A549 treated with CpdA at 1 μM for 4 hours (cell line): ENCODE results near the gene TYSND1. TPM values are rescaled to one million over a fixed set of nuclear protein-coding genes. Genes with fewer than 3 reads are reported as not detected.

Experiments
- total RNA-seq: library from RNA; stranded (reverse); fragments of 200-300 nt; extraction: Qiagen RNA extraction; gene quantifications from 5 replicates; pipeline ENCODE4 v1.2.3, GENCODE V29; 2022; ENCODE audit warnings: low read depth

Gene TYSND1, protein sequence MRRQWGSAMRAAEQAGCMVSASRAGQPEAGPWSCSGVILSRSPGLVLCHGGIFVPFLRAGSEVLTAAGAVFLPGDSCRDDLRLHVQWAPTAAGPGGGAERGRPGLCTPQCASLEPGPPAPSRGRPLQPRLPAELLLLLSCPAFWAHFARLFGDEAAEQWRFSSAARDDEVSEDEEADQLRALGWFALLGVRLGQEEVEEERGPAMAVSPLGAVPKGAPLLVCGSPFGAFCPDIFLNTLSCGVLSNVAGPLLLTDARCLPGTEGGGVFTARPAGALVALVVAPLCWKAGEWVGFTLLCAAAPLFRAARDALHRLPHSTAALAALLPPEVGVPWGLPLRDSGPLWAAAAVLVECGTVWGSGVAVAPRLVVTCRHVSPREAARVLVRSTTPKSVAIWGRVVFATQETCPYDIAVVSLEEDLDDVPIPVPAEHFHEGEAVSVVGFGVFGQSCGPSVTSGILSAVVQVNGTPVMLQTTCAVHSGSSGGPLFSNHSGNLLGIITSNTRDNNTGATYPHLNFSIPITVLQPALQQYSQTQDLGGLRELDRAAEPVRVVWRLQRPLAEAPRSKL
- total RNA-seq: 12.6 to 20.3 TPM (median 18.7 TPM) in 5 replicates

DNA sequence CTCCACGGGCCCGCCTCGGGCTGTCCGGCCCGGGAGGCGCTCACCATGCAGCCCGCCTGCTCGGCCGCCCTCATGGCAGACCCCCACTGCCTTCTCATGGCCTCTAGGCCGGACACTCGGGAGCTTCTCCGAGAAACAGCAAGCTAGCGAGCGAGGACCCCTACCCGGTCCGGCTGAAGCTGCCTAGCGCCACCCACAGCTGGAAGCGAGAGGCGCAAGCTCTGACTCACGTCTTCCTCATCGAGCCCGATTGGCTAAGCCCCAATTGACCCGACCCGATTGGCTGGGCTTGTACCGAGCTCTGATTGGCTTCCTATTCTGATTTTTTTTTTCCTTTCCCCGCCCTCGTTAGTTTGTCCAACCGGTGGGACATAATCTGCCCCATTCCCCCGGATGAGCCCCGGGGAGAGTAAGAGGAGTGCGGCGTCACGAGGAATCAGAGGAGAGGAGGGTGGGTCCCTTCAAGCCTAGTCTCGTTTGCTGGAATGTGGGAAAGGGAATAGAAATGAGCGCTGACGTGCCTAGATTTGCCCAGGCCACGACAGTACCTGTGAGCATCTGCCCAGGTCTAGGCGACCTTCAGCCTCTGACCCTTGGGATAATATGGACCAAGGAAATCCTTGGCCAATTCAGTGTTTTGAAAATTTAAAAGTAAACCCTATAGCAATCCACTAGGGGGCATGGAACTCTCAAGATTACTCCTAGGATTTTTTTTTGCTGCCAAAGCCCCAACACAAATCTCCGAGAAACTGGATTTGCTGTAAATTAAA lies at the start of gene TYSND1:
Gene TYSND1 (minus strand): TSS at position 212 of the 770 bp plus-strand sequence. CDS start 114 bp downstream, at position 98.

GRCh38 chr10:70132098-70133029 lies 14.1 kb downstream of the TYSND1 start, which contains the start of gene AIFM2:
AIFM2 (minus strand) TSS chr10:70132825; CDS start chr10:70124084, 8,741 bp downstream.

Other genes with a start within 250 kb of the TYSND1 start
- gene MACROH2A2, start 93.9 kb downstream of the TYSND1 start, total RNA-seq: 24.2 to 29.4 TPM (median 28.3 TPM) in 5 replicates
- 30.3 to 37.0 TPM (median 36.3 TPM) in 5 replicates for gene AIFM2, start 13.9 kb downstream of the TYSND1 start, total RNA-seq
- 71.7 to 85.4 TPM (median 81.5 TPM) in 5 replicates for gene SAR1A, start 23.8 kb upstream of the TYSND1 start, total RNA-seq
- 179 to 224 TPM (median 197 TPM) in 5 replicates for gene PPA1, start 86.7 kb upstream of the TYSND1 start, total RNA-seq
- not detected in 5 replicates for gene NPFFR1, start 137.3 kb upstream of the TYSND1 start, total RNA-seq
- gene LRRC20, start 235.9 kb upstream of the TYSND1 start, total RNA-seq: 15.8 to 21.6 TPM (median 17.3 TPM) in 5 replicates